Natural killer cell treated with Interleukin-12 subunit alpha and Interleukin-12 subunit beta and Interleukin-15 and Interleukin-18, amount 100 ng/mL, for 72 hours (primary cell): ENCODE measurements around the gene ST6GALNAC5. TPM values are rescaled to one million over a fixed set of nuclear protein-coding genes. Genes with fewer than 3 reads are reported as not detected.
"Not testable (repeated sequence)": the region's sequence is repeated elsewhere in the genome, so short reads cannot be mapped to it uniquely, and the experiment has no call there.

Experiments
- ATAC-seq, 2 donors: fragments of 150-1000 bp; cut with Tn5 transposase in 1 of 2; sonication (Bioruptor Pico), chemical (Tn5 transposase) in 1 of 2; 2 replicates each; pipeline ENCODE4 v1.10.0; 2021
- DNase-seq: peaks from one replicate; pipeline ENCODE4 v3.0.0; 2022; ENCODE audit warnings: low spot score
- H3K27ac Mint-ChIP-seq, 2 donors: 1 replicate in 1 of 2; 2 replicates in 1 of 2; pipeline ENCODE4 v1.8.0; 2022; ENCODE audit warnings: mixed read lengths in 2 of 2, mild to moderate bottlenecking in 1 of 2, moderate library complexity in 1 of 2
- H3K27me3 Mint-ChIP-seq, 2 donors: 1 replicate in 1 of 2; 2 replicates in 1 of 2; pipeline ENCODE4 v1.8.0; 2022; ENCODE audit warnings: mixed read lengths in 2 of 2
- H3K36me3 Mint-ChIP-seq: one replicate; pipeline ENCODE4 v1.8.0; 2022; ENCODE audit warnings: mixed read lengths
- H3K4me1 Mint-ChIP-seq, 2 donors: 1 replicate in 1 of 2; 2 replicates in 1 of 2; pipeline ENCODE4 v1.8.0; 2022; ENCODE audit warnings: low read depth in 2 of 2, mixed read lengths in 2 of 2, mild to moderate bottlenecking in 1 of 2
- H3K4me3 Mint-ChIP-seq: one replicate; pipeline ENCODE4 v1.8.0; 2022; ENCODE audit warnings: mixed read lengths
- H3K9me3 Mint-ChIP-seq: 2 replicates; pipeline ENCODE4 v1.8.0; 2022; ENCODE audit warnings: mixed read lengths
- total RNA-seq, 2 donors: library from RNA; stranded (reverse); gene quantifications; one replicate each; pipeline ENCODE4 v1.2.3, GENCODE V29; 2022

ST6GALNAC5 gene
- total RNA-seq, 2 donors from 2014 or later = not detected

GRCh38 chr1:76876655-76877395 lies 9.5 kb downstream of the ST6GALNAC5 start:
- Mint-ChIP-seq H3K4me1 (no peaks in the 10 kb centered on the region), H3K9me3 (peaks cover 6% of the 10 kb centered on the region), H3K36me3 (no peaks in the 10 kb centered on the region), H3K4me3 (no peak overlapping the region), H3K27me3 (peaks cover 12 to 16% of the 10 kb centered on the region in 2 donors), H3K27ac (no peak overlapping the region)
- DNase-seq (no peak), ATAC-seq (no peak)

- H3K4me3 Mint-ChIP-seq, DNase-seq, H3K36me3 Mint-ChIP-seq, H3K4me1 Mint-ChIP-seq, ATAC-seq, H3K27ac Mint-ChIP-seq, H3K9me3 Mint-ChIP-seq: not testable (repeated sequence)
- H3K27me3 Mint-ChIP-seq = peaks cover 2 to 16% of the 10 kb centered on the region in 2 donors
Measured at GRCh38 chr1:76879014-76879413, 11.7 kb downstream of the ST6GALNAC5 start.

- Mint-ChIP-seq H3K36me3 (no peaks in the 10 kb centered on the region), H3K9me3 (no peaks in the 10 kb centered on the region), H3K4me1 (no peaks in the 10 kb centered on the region), H3K27me3 (peaks cover 6 to 31% of the 10 kb centered on the region in 2 donors), H3K27ac (no peak overlapping the region), H3K4me3 (no peak overlapping the region)
- ATAC-seq (no peak), DNase-seq (no peak)
Measured at GRCh38 chr1:76881762-76882161, 14.5 kb downstream of the ST6GALNAC5 start.

GRCh38 chr1:76891931-76892622 lies 24.8 kb downstream of the ST6GALNAC5 start:
- Mint-ChIP-seq H3K27me3 (peaks cover 11 to 31% of the 10 kb centered on the region in 2 donors), H3K4me1 (no peaks in the 10 kb centered on the region)

GRCh38 chr1:76892675-76893074 lies 25.4 kb downstream of the ST6GALNAC5 start:
- ATAC-seq = no peak
- Mint-ChIP-seq H3K4me3 (no peak overlapping the region), H3K27me3 (peaks cover 11 to 31% of the 10 kb centered on the region in 2 donors)

More at GRCh38 chr1:76891931-76892622, 24.8 kb downstream of the ST6GALNAC5 start:
- no peak for DNase-seq
- no peak for ATAC-seq
- no peaks in the 10 kb centered on the region for H3K36me3 Mint-ChIP-seq
- no peak overlapping the region for H3K4me3 Mint-ChIP-seq
- no peaks in the 10 kb centered on the region for H3K9me3 Mint-ChIP-seq
- no peak overlapping the region for H3K27ac Mint-ChIP-seq

GRCh38 chr1:76901158-76901767 lies 34.0 kb downstream of the ST6GALNAC5 start:
- Mint-ChIP-seq H3K9me3 (no peaks in the 10 kb centered on the region), H3K4me3 (no peak overlapping the region)
- peak; percentile 63 to 65 for ATAC-seq

More at GRCh38 chr1:76892675-76893074, 25.4 kb downstream of the ST6GALNAC5 start:
- Mint-ChIP-seq H3K4me1 (no peaks in the 10 kb centered on the region), H3K27ac (no peak overlapping the region), H3K9me3 (no peaks in the 10 kb centered on the region), H3K36me3 (no peaks in the 10 kb centered on the region)
- no peak for DNase-seq

GRCh38 chr1:76905876-76906595 lies 38.8 kb downstream of the ST6GALNAC5 start:
- no peak overlapping the region for H3K4me3 Mint-ChIP-seq
- no peaks in the 10 kb centered on the region for H3K4me1 Mint-ChIP-seq
- ATAC-seq (no peak), DNase-seq (no peak)
- no peaks in the 10 kb centered on the region for H3K9me3 Mint-ChIP-seq
- H3K27ac Mint-ChIP-seq = no peak overlapping the region
- no peaks in the 10 kb centered on the region for H3K36me3 Mint-ChIP-seq
- H3K27me3 Mint-ChIP-seq = peaks cover 0 to 8% of the 10 kb centered on the region in 2 donors

More at GRCh38 chr1:76901158-76901767, 34.0 kb downstream of the ST6GALNAC5 start:
- H3K27ac Mint-ChIP-seq = no peak overlapping the region
- no peak for DNase-seq
- H3K27me3 Mint-ChIP-seq = peaks cover 4 to 19% of the 10 kb centered on the region in 2 donors
- H3K4me1 Mint-ChIP-seq = no peaks in the 10 kb centered on the region
- no peaks in the 10 kb centered on the region for H3K36me3 Mint-ChIP-seq

- Mint-ChIP-seq H3K36me3 (no peaks in the 10 kb centered on the region), H3K9me3 (peaks cover 5% of the 10 kb centered on the region)
Measured at GRCh38 chr1:76909311-76909710, 42.0 kb downstream of the ST6GALNAC5 start.

GRCh38 chr1:76919085-76919484 lies 51.8 kb downstream of the ST6GALNAC5 start:
- H3K9me3 Mint-ChIP-seq = no peaks in the 10 kb centered on the region
- H3K27me3 Mint-ChIP-seq = peaks cover 8 to 22% of the 10 kb centered on the region in 2 donors

More at GRCh38 chr1:76909311-76909710, 42.0 kb downstream of the ST6GALNAC5 start:
- ATAC-seq = no peak
- Mint-ChIP-seq H3K4me3 (no peak overlapping the region), H3K27me3 (peaks cover 8 to 23% of the 10 kb centered on the region in 2 donors), H3K4me1 (no peaks in the 10 kb centered on the region), H3K27ac (no peak overlapping the region)
- no peak for DNase-seq

GRCh38 chr1:76921590-76921989 lies 54.3 kb downstream of the ST6GALNAC5 start:
- DNase-seq = no peak
- no peak overlapping the region for H3K27ac Mint-ChIP-seq
- no peak overlapping the region for H3K4me3 Mint-ChIP-seq
- no peaks in the 10 kb centered on the region for H3K36me3 Mint-ChIP-seq
- no peaks in the 10 kb centered on the region for H3K4me1 Mint-ChIP-seq
- peaks cover 10 to 22% of the 10 kb centered on the region in 2 donors for H3K27me3 Mint-ChIP-seq
- no peak for ATAC-seq
- no peaks in the 10 kb centered on the region for H3K9me3 Mint-ChIP-seq

More at GRCh38 chr1:76919085-76919484, 51.8 kb downstream of the ST6GALNAC5 start:
- H3K27ac Mint-ChIP-seq = no peak overlapping the region
- ATAC-seq (no peak), DNase-seq (no peak)
- H3K4me1 Mint-ChIP-seq = no peaks in the 10 kb centered on the region
- no peaks in the 10 kb centered on the region for H3K36me3 Mint-ChIP-seq
- H3K4me3 Mint-ChIP-seq = no peak overlapping the region

- ATAC-seq (no peak), DNase-seq (no peak)
- Mint-ChIP-seq H3K27ac (no peak overlapping the region), H3K9me3 (no peaks in the 10 kb centered on the region), H3K36me3 (no peaks in the 10 kb centered on the region), H3K4me1 (no peaks in the 10 kb centered on the region), H3K27me3 (peaks cover 4 to 7% of the 10 kb centered on the region in 2 donors), H3K4me3 (no peak overlapping the region)
Measured at GRCh38 chr1:76925825-76926224, 58.5 kb downstream of the ST6GALNAC5 start.

GRCh38 chr1:76928522-76928921 lies 61.2 kb downstream of the ST6GALNAC5 start:
- Mint-ChIP-seq H3K27ac (no peak overlapping the region), H3K4me1 (no peaks in the 10 kb centered on the region), H3K9me3 (no peaks in the 10 kb centered on the region), H3K36me3 (no peaks in the 10 kb centered on the region), H3K4me3 (no peak overlapping the region), H3K27me3 (peaks cover 2 to 12% of the 10 kb centered on the region in 2 donors)
- ATAC-seq (no peak), DNase-seq (no peak)

- DNase-seq (no peak), ATAC-seq (no peak)
- Mint-ChIP-seq H3K4me1 (no peaks in the 10 kb centered on the region), H3K27ac (no peak overlapping the region), H3K27me3 (peaks cover 2 to 12% of the 10 kb centered on the region in 2 donors), H3K36me3 (no peaks in the 10 kb centered on the region), H3K9me3 (no peaks in the 10 kb centered on the region), H3K4me3 (no peak overlapping the region)
Measured at GRCh38 chr1:76929136-76929535, 61.9 kb downstream of the ST6GALNAC5 start.
